ENCODE measurements around the gene PNPO. TPM values are rescaled to one million over a fixed set of nuclear protein-coding genes. Genes with fewer than 3 reads are reported as not detected.

The PNPO gene
- total RNA-seq, 4 donors from 2014 or later, result 14.6 to 33.6 (median 24.7) TPM

GRCh38 chr17:47896672-47897490, 44.5 kb upstream of the PNPO start:
- H3K36me3 ChIP-seq, result peaks cover 4% of the 10 kb centered on the region
- H3K4me1 ChIP-seq, result peaks cover 42% of the 10 kb centered on the region
- peak; percentile 82 to 85 for DNase-seq (ENCODE audit: low spot score in 2 of 2)
- no peaks in the 10 kb centered on the region for H3K27me3 ChIP-seq
- no peaks in the 10 kb centered on the region for H3K9me3 ChIP-seq
- H3K27ac ChIP-seq, result peak overlapping the region; percentile 96
- 2% methylated on average over 15 of the region's 22 CpGs for WGBS
- peak overlapping the region; percentile 77 for H3K4me3 ChIP-seq
- TF ChIP-seq, protein P1, sequence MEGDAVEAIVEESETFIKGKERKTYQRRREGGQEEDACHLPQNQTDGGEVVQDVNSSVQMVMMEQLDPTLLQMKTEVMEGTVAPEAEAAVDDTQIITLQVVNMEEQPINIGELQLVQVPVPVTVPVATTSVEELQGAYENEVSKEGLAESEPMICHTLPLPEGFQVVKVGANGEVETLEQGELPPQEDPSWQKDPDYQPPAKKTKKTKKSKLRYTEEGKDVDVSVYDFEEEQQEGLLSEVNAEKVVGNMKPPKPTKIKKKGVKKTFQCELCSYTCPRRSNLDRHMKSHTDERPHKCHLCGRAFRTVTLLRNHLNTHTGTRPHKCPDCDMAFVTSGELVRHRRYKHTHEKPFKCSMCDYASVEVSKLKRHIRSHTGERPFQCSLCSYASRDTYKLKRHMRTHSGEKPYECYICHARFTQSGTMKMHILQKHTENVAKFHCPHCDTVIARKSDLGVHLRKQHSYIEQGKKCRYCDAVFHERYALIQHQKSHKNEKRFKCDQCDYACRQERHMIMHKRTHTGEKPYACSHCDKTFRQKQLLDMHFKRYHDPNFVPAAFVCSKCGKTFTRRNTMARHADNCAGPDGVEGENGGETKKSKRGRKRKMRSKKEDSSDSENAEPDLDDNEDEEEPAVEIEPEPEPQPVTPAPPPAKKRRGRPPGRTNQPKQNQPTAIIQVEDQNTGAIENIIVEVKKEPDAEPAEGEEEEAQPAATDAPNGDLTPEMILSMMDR (IDR thresholded peaks at IDR 0.05), result no peak
- TF ChIP-seq EP300 (IDR thresholded peaks at IDR 0.05) (no peak), POLR2AphosphoS5 (IDR thresholded peaks at IDR 0.05) (no peak), POLR2A (IDR thresholded peaks at IDR 0.05) (no peak)

GRCh38 chr17:47897561-47897960, 43.8 kb upstream of the PNPO start:
- Histone ChIP-seq H3K27me3 (no peaks in the 10 kb centered on the region), H3K27ac (peak overlapping the region; percentile 96), H3K4me3 (peak overlapping the region; percentile 77), H3K36me3 (peaks cover 4% of the 10 kb centered on the region), H3K4me1 (peaks cover 42% of the 10 kb centered on the region), H3K9me3 (no peaks in the 10 kb centered on the region)
- WGBS, result 65% methylated on average over 5 of the region's 5 CpGs
- no peak for DNase-seq (ENCODE audit: low spot score in 2 of 2)
- TF ChIP-seq, protein P1 (IDR thresholded peaks at IDR 0.05), result no peak
- TF ChIP-seq POLR2A (IDR thresholded peaks at IDR 0.05) (no peak), EP300 (IDR thresholded peaks at IDR 0.05) (no peak)

- peaks cover 42% of the 10 kb centered on the region for H3K4me1 ChIP-seq
- TF ChIP-seq, protein P1 (IDR thresholded peaks at IDR 0.05), result no peak
- TF ChIP-seq POLR2A (IDR thresholded peaks at IDR 0.05), result no peak
- TF ChIP-seq EP300 (IDR thresholded peaks at IDR 0.05), result no peak
- no peak for TF ChIP-seq POLR2AphosphoS5 (IDR thresholded peaks at IDR 0.05)
- H3K9me3 ChIP-seq, result no peaks in the 10 kb centered on the region
- H3K4me3 ChIP-seq, result no peak overlapping the region
- no peaks in the 10 kb centered on the region for H3K27me3 ChIP-seq
- H3K36me3 ChIP-seq, result peaks cover 4% of the 10 kb centered on the region
- peak overlapping the region; percentile 96 for H3K27ac ChIP-seq
- DNase-seq (ENCODE audit: low spot score in 2 of 2), result no peak
Measured at GRCh38 chr17:47898241-47898640, 43.1 kb upstream of the PNPO start.

GRCh38 chr17:47899643-47900042, 41.7 kb upstream of the PNPO start:
- DNase-seq (ENCODE audit: low spot score in 2 of 2), result no peak
- no peak overlapping the region for H3K27ac ChIP-seq
- H3K9me3 ChIP-seq, result no peaks in the 10 kb centered on the region
- WGBS, result 77% methylated on average over 5 of the region's 5 CpGs
- H3K4me1 ChIP-seq, result peaks cover 41% of the 10 kb centered on the region
- peaks cover 4% of the 10 kb centered on the region for H3K36me3 ChIP-seq
- TF ChIP-seq POLR2A (IDR thresholded peaks at IDR 0.05) (no peak), POLR2AphosphoS5 (IDR thresholded peaks at IDR 0.05) (no peak), EP300 (IDR thresholded peaks at IDR 0.05) (no peak)
- TF ChIP-seq, protein P1 (IDR thresholded peaks at IDR 0.05), result no peak
- no peaks in the 10 kb centered on the region for H3K27me3 ChIP-seq
- H3K4me3 ChIP-seq, result no peak overlapping the region

- 89% methylated on average over 7 of the region's 7 CpGs for WGBS
- Histone ChIP-seq H3K9me3 (no peaks in the 10 kb centered on the region), H3K36me3 (peaks cover 4% of the 10 kb centered on the region), H3K4me1 (peaks cover 53% of the 10 kb centered on the region), H3K4me3 (no peak overlapping the region), H3K27ac (no peak overlapping the region), H3K27me3 (no peaks in the 10 kb centered on the region)
- no peak for DNase-seq (ENCODE audit: low spot score in 2 of 2)
- TF ChIP-seq, protein P1 (IDR thresholded peaks at IDR 0.05), result no peak
Measured at GRCh38 chr17:47901423-47901822, 39.9 kb upstream of the PNPO start.
